GM18861 (cell line): ENCODE data around the gene IRX3.

Experiments used
- ATAC-seq: cut with Tn5 transposase; IDR thresholded peaks from one replicate; pipeline ENCODE4 v1.9.1; 2021; ENCODE audit not compliant: unreplicated experiment

Gene IRX3

DNA sequence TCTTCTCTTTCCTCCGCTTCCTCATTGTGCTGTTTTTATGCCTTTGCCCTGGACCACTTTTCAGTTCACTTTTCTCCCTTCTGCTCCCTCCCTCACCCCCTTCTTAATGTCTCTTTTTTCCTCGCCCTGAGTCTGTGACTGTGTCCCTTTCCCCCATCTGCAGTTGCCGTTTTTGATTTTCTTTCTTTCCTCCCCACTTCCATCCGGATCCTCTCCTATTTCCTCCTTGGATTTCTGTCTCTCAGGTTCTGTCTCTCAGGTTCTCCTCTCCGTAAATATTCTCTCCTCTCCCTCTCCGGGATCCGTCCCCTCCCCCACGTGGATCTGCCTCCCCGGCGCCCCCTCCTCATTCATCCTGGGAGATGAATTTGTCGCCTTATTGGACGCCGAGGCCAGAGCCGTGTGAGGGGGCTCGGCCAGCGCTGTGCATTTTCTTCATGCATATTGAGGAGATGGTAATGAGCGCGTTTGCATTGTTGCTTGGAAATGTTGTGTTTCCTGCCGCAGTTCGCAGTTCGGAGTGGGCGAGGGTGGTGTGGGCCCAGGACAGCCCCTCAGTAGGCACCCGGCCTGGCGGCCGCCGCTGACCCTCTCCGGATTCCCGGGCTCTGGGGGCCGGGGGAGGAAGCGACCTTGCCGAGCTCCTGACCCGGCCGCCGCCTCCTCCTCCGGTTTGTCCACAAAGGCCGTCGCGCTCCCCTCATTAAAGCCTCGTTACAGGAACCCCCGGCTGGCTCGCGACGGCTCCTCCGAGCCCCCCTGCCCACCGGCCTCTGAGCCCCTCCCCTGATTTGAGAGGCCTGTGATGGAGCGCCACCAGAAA lies 4.5 kb upstream of the IRX3 start:
- no peak for ATAC-seq

DNA sequence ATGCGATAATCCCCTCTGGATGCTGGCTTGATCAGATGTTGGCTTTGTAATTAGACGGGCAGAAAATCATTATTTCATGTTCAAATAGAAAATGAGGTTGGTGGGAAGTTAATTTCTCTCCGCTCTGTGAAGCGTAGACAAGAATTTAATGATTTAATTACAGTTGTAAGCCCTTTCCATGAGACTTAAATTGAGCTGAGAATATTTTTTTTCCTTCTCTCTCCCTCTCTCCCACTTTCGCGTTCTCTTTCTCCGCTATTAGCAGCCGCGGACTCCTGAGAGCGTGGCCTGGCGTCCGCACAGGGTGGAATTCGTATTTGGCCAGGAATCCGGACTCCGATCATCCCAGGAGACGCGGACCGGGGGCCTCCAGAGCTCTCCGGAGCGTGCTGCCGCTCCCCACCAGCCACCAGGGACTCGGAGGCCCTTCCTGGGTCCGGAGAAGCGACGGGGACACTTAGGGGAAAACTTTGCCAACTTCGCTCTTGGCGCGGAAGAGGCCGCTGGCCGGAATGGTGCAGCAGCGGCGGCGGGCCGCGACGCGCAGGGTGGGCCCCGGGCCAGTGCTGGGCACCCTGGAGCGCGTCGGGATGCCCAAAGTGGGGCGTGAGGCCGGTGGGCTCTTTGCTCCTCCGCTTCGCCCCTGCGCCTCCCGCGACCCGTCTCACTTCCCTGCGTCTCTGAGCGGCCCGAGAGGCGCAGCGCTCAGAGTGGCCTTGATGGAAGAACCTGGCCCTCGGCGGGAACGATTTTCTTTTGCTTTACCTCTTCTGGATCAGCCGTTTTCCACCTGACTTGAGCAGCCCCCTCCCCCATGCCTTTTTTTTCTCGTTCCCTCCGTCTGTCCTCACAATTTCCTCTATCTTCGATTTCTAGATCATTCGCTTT lies 3.6 kb upstream of the IRX3 start:
- no peak for ATAC-seq

DNA sequence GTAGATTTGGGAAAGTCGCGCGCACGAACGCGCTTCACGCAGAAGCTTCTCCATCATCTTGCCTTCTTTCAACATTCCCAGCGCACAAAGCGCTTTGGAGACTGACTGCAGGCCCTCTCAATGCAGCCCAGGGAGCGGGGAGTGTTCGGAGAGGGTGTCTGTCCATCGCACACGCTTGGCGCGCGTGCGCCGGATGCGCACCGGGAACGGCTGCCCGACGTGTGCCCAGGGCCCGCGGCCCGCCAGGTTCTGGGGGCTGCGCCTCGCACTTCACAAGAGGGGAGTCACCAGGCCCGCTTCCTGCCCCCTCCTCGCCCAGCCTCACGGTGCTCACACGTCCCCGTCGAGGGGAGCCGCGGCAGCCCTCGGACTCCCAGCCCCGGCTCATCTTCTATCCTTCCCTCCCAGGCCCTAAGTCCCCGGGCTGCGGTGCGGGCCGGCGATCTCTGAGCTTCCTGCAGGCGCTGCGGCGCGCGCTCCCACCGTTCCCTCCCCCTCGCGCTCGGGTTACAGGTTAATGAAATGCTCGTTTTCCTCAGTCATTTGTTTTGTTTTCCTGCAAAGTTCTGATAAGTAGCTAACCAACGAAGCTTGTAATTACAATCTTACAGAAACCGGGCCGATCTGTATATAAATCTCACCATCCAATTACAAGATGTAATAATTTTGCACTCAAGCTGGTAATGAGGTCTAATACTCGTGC lies 2.8 kb upstream of the IRX3 start:
- ATAC-seq: no peak

DNA sequence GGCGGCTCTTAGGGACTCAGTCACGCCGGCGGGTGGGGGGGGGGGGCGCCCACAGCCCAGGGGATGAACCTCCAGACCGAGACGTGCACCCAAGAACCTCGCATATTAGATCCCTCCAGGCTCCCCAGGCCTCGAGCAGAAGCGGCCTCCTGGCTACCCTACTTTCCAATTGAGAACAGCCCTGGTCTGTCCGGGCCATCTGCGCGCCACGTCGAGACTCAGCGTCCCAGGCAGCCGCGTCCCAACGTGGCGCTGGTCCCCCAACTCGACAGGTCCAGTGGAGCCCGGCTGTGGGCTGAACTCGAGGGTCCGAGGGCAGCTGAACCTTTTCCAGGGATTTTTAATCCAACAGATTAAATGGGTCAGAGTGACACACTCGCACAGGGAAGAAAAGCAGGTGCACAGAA lies 2.3 kb upstream of the IRX3 start:
- no peak for ATAC-seq

DNA sequence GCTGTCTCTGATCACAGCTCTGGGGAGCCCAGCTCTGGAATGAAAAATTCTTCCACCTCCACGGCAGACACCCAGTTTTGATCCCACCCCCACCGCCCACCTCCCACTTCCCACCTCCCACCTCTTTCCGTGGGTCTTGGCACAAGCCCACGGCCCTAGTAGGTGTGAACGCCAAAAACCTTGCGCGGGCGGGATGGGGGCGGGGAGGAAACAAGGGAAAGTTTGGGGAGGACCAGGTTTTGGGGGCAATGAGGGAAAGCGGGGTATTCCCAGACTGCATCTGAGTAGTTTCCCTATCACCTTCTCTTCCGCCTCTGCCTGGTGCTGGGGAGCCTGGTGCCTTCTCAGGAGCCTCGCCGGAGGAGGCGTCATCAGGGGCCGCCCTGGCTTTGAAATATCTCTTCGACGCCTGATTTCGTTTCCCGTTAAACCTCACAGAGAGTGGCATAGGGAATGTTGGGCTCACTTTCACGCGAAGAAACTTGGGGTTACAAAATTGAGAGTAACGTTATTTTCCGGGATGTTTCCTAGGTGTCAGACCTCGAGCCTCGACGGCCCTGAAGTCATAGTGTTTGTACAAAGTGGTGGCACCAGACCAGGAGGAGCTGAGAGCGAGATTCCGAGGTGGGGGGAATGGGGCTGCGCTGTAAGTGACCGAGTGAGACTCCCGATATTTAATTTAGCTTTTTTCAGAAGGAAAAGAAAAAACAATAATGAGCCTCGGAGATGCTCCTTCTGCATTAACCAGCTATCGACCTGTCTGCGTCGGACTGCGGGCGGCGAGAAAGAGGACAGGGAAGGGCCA lies 1.6 kb upstream of the IRX3 start:
- ATAC-seq: no peak

DNA sequence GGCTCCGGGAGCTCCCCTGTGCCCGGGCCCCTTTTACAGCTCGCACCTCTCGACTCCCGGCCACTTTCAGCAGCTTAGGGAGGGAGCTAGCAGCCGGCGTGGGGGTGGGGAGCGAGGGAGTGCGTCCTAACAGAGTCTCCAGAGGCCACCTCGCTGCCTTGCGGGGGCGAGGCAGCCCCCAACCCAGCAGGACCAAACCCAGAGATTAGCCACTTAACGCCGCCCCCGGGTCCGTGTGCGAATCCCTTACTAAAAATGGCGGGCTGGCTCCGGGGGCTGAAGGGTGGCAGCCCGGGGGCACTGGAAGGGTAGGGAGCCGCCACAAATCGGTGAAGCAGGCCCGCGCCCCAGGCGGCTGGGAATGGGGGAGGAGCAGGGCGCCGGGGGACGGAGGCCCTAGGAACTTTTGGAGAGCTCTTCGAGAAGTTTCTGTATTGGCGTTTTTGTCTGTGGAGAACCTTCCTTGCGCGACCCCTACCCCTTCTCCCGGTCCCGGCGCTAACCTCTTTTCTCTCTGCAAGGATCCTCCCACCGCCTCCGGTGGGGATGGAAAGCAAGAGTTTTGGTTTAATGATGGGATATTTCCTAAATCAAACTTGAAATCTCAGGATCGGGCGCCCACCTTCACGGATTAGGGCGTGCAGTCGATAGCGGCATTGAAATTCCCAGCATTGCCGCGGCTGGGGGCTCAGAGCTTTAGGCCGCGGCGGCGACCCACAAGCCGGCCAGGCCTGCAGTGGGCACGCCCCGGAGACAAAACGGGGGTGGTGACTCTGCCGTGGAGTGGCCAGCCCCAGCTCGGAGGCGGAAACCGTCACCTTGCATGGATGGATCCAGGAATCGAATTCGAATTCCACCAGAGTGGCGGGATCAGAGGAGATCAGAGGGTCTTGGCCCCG lies 793 bp upstream of the IRX3 start:
- no peak for ATAC-seq

DNA sequence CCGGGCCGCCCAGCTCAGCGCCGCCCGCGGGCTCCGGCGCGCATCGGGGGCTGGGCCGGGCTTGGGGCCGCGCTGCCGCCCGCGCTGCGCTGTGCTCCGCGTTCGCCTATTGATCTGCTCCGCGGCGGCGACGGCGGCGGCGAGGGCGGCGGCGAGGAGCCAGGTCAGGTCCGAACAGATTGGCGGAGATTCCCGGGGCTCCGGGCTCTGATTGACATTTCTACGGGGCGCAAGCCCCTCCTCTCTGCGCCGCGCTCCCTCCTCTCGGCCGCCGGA lies 559 bp downstream of the IRX3 start:
- no peak for ATAC-seq

DNA sequence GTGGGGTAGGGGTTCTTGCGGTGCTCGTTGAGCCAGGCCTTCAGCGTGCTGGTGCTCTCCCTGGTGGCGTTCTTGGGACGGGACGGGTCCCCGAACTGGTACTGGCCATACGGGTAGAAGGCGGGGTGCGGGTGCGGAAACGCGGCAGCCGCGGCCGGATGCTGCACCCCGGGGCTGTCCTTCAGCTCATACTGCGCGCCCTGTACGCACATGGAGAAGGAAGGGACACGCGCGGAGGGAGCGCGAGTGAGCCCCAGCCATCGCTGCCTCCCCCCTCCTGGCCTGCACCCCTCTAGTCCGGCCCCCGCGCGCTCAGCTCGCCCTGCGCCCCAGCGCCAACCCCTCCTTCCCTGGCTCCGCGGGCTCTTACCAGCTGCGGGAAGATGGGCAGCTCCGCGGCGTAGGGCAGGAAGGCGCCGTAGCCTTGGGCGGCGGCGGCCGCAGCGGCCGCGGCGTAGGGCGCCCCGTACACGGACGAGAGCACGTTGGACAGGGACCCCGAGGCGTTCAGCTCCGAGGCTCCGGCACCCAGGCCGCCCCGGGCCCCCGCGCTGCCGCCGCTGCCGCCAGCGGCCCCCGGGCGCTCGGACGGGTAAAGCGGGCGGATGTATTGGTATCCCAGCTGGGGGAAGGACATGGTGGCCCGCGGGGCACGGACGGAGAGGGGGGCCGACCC lies 1.0 kb downstream of the IRX3 start:
- no peak for ATAC-seq

DNA sequence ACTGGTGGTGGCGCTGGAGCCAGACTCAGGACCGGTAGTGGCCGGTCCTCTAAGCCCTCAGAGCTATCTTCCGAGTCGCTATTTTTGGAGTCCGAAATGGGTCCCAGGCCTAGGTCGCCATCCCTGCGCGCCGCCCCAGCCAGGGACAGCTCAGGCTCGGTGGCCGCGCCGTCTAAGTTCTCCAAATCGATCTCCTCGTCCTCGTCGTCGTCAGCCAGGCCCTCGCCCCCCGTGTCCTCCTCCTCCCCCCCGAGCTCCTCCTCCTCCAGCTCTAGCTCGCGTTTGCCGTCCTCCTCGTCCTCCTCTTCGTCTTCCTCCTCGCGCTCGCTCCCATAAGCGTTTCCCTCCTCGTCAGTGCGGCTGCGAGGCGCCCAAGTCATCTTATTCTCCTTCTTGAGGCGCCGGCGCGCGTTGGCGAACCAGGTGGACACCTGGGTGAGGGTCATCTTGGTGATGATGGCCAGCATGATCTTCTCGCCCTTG lies 1.6 kb downstream of the IRX3 start:
- no peak for ATAC-seq

DNA sequence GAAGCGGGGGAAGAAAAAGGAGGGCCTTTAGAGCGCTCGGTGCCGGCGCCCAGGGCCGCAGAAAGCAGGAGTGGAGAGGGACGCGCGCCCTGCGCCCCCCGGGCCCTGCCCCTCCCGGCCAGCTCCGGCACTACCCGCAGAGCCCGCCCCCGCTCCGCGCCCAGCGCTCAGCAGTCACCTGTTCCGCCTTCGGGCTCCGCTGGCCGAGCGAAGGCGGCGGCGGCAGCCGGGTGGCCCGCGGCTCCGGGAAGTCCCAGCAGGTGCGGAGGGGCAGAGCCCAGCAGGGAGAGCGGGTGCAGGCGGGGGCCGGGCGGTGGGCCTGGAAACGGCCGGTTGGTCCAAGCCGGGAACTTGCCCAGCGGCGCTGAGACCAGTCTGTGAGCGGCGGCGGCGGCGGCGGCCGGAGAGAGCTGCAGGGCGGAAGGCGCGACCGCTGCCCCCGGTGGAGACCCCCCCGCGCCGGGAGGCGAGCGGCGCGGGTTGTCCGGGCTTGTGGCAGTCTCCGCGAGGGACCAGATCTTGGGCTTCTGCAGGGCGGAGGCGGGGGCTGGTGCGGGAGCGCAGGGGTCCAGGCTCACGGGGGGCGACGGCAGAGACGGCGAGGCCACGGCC lies 2.2 kb downstream of the IRX3 start:
- ATAC-seq: no peak

DNA sequence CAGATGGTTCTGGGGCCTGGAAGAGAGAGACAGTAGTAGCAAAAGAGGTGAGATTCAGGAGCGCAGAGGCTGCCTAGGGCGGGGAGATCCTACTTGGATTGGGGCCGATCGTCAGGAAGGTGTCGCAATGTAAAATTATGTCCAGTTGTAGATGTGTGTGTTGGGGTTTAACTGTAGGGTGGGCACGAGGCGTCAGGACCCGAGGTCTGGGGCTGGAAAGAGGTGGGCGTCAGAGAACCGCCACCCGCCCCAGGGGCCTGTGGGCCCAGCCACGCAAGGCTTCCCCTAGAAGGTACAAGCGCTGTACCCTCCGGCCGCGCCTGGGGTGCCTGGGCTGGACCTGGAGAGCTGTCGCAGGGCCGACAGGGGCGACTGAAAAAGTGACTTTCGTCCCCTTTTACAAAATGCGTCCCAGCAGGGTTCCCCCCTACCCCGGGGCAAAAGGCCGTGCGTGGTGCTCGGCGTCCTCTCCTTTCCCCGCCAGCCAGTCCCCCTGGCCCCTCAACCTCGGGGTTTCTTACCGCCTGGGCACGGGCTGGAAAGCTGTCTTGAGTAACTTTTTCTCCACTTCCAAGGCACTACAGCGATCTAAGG lies 2.8 kb downstream of the IRX3 start:
- no peak for ATAC-seq

DNA sequence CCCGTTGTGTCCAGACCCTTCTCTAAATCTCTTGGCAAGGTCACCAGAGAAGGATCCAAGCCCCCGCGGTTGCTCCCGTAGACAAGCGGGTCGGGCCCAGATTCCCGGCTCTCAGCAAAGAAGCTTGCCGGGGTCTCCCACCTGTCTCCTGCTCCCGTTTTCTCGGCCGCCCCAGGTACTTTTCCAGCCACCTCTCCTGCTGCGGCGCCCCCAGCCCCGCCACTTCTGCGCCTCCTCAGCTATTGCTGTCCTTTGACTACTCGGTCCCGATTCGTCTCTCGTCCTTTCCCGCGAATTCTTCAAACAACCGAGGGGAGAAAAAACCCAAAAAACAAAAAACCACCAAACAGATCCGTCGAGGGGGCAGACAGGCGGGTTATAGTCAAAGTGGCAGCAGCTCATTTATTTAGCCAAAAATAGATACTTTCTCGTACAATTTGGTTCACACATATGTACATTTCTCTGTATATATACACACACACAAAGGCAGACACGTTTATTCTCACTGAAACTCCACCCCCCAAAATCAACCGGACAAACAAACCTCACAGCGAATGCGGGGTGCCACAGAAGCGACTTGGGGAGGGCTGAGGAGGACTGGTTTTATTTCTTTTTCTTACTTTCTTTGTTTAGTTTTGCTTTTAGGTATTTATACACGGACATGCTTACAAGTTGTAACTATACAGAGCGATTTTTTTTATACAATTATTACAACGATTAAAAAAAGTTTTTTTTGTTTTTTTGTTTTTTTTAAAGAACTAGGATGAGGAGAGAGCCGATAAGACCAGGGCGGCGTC lies 3.5 kb downstream of the IRX3 start:
- no peak for ATAC-seq

DNA sequence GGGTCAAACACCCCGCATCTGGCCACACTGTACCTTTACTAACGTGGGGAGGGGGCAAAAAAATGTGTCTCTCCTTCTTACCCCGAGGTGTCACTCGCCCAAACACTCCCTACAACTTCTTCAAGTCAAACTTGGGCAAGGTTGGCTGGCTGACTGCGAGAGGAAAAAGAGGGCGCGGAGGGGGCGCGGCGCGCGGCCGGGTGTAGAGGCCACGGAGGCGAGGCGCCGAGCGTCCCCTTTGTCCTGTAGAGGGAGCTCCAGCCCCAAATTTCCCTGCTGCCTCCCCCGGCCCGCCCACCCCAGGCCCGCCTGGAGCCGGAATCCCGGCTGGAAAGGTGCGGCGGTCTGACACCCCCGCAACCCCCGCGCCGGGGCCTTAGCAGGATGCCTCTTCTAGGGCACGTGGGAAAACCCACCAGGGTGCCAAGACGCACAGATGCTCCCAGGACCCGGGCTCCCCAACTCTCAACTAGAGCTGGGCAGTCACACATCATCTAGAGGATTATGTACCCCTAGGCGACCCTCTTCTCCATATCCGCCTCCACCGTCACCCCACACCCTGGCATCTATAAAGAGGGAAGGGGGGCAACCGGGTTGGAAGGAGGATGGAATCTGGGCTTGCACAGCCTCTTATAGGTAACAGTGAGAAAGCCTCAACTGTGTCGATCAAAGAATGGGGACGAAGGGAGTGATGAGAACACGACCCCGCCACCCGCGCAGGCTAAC lies 4.2 kb downstream of the IRX3 start:
- ATAC-seq: no peak

DNA sequence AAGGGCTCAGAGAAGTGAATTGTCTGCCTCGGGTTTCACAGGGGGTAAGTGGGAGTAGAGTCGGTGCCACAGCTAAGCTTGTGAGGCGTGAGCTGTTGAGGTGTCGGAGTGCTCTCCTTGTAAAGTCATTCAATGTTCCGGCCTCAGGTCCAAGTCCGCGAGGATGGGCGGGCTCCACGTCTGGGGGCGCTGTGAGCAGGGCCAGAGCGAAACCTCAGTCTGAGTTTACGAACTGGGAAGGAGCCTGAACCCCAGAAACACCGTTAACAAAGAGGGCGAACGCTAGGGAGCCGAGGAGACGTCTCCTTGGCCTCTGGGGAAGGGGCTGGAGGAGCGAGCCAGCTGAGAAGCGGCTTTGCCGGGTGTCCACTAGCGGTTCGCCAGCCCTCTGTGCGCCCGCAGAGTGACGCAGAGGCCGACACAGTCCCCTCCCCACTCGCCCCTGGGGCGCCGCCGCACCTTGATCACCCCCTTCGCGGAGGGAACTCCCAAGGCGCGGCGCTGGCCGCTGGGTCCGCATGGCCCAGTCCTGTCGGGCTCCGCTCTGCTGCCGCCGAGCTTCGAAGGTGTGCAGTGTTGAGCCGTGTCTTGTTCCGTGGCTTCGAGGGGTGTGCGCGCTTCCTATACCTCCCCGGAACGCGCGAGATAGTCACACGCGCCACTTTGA lies 4.9 kb downstream of the IRX3 start:
- ATAC-seq: no peak

DNA sequence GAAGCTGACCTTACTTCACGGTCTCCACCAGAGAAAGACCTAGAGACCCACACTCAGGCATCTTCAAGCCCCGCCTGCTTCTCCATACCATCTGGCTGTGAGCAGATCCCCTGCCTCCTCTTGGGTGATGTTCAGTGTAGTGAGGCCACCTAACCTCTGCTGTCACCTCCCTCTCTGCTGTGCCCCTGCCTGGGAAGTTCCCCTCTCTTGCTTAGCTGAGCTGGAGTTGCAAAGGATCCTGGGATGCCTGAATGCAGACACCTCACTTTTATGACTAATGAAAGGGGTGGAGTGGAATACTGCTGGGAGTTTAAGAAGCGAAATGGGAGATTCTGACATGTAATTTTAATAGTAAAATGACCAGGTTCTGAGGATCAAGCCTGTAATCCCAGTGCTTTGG lies 5.8 kb downstream of the IRX3 start:
- ATAC-seq: no peak

DNA sequence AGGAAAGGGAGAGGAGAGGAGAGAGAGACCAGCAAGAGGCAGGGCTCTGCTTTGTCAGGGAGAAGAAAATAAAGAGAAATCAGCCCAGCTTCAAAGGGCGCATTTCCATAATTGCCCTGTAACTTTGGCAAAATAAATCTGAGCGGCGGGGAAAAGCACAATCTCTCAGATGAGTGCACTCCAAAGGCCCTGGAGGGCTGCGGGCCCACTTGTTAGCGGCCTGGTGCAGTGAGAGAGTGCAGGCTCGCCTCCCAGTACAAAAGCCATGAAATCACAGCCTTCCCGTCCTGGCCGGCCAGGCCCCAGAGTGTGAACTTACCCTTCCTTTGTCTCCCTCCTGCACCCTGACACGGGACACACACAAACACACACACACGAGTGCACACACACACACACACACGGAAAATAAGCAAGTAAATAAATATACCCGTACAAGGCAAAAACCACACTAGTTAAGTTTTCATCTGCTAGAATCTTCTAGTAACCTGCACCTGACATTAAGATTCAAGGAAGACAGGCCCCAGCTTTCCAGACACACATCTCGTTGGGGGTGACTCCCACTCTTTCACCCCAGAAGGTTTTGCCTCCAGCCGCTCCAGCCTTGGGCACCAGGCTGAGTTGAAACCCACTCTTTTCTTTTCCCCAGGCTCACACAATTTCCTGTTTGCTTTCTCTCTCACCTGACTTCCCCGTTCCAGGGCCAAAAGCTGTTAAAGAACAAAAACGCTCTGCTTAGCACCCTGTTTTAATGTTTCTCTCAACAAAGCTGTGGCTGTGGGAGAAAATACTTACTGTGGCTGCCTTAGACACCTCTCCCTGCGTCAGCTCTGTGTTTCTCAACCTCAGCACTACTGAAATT lies 8.5 kb downstream of the IRX3 start:
- no peak for ATAC-seq
